ENCODE results near the gene BLVRA.
A peak's percentile ranks its signal among the peaks of the same experiment; 100 is the strongest.

The BLVRA gene

GRCh38 chr7:43764039-43764761 is 5.7 kb downstream of the BLVRA start:
- no peak for TF ChIP-seq RAD21 (IDR thresholded peaks at IDR 0.05; ENCODE audit: low read depth)
- no peak for TF ChIP-seq USF1 (IDR thresholded peaks at IDR 0.05)
- TF ChIP-seq EP300 (IDR thresholded peaks at IDR 0.05; ENCODE audit: borderline replicate concordance), result no peak
- no peak for TF ChIP-seq TCF12 (IDR thresholded peaks at IDR 0.05; ENCODE audit: low read depth)
- no peak for TF ChIP-seq YY1 (IDR thresholded peaks at IDR 0.05; ENCODE audit: low read depth)
- no peak for TF ChIP-seq REST (IDR thresholded peaks at IDR 0.05; ENCODE audit: low read depth)
- 0 out of 2 replicates have a peak, but pooled peaks have one; percentile 15 for TF ChIP-seq NFIC (IDR thresholded peaks at IDR 0.05)
- no peak for TF ChIP-seq CEBPB (IDR thresholded peaks at IDR 0.05)
- no peak for TF ChIP-seq MAX (IDR thresholded peaks at IDR 0.05)
- TF ChIP-seq TAF1 (IDR thresholded peaks at IDR 0.05; ENCODE audit: low read depth), result no peak
- TF ChIP-seq FOXM1 (IDR thresholded peaks at IDR 0.05; ENCODE audit: borderline replicate concordance, low read depth), result no peak
- peak; percentile 89 for TF ChIP-seq EGR1 (IDR thresholded peaks at IDR 0.05)
- TF ChIP-seq TEAD4 (IDR thresholded peaks at IDR 0.05), result 0 out of 2 replicates have a peak, but pooled peaks have one; percentile 9
- no peak for TF ChIP-seq ZBTB7A (IDR thresholded peaks at IDR 0.05; ENCODE audit: low read depth)
- no peak for TF ChIP-seq CREB1 (IDR thresholded peaks at IDR 0.05; ENCODE audit: low read depth)

- no peak for TF ChIP-seq ZBTB7A (IDR thresholded peaks at IDR 0.05; ENCODE audit: low read depth)
- TF ChIP-seq TEAD4 (IDR thresholded peaks at IDR 0.05), result no peak
- TF ChIP-seq TAF1 (IDR thresholded peaks at IDR 0.05; ENCODE audit: low read depth), result no peak
- no peak for TF ChIP-seq YY1 (IDR thresholded peaks at IDR 0.05; ENCODE audit: low read depth)
- no peak for TF ChIP-seq EP300 (IDR thresholded peaks at IDR 0.05; ENCODE audit: borderline replicate concordance)
- no peak for TF ChIP-seq MAX (IDR thresholded peaks at IDR 0.05)
- TF ChIP-seq USF1 (IDR thresholded peaks at IDR 0.05), result no peak
- no peak for TF ChIP-seq FOXM1 (IDR thresholded peaks at IDR 0.05; ENCODE audit: borderline replicate concordance, low read depth)
- no peak for TF ChIP-seq REST (IDR thresholded peaks at IDR 0.05; ENCODE audit: low read depth)
- TF ChIP-seq CREB1 (IDR thresholded peaks at IDR 0.05; ENCODE audit: low read depth), result no peak
- TF ChIP-seq NFIC (IDR thresholded peaks at IDR 0.05), result no peak
- no peak for TF ChIP-seq TCF12 (IDR thresholded peaks at IDR 0.05; ENCODE audit: low read depth)
- no peak for TF ChIP-seq CEBPB (IDR thresholded peaks at IDR 0.05)
- TF ChIP-seq EGR1 (IDR thresholded peaks at IDR 0.05), result no peak
- TF ChIP-seq RAD21 (IDR thresholded peaks at IDR 0.05; ENCODE audit: low read depth), result no peak
These were observed 6.5 kb downstream of the BLVRA start for GRCh38 chr7:43764807-43765491.

- no peak for TF ChIP-seq TCF12 (IDR thresholded peaks at IDR 0.05; ENCODE audit: low read depth)
- no peak for TF ChIP-seq NFIC (IDR thresholded peaks at IDR 0.05)
These were observed 8.1 kb downstream of the BLVRA start for GRCh38 chr7:43766564-43766963.

GRCh38 chr7:43767311-43767710 is 8.8 kb downstream of the BLVRA start:
- no peak for TF ChIP-seq ZBTB7A (IDR thresholded peaks at IDR 0.05; ENCODE audit: low read depth)
- no peak for TF ChIP-seq CEBPB (IDR thresholded peaks at IDR 0.05)
- no peak for TF ChIP-seq EP300 (IDR thresholded peaks at IDR 0.05; ENCODE audit: borderline replicate concordance)
- TF ChIP-seq FOXM1 (IDR thresholded peaks at IDR 0.05; ENCODE audit: borderline replicate concordance, low read depth), result no peak
- no peak for TF ChIP-seq TCF12 (IDR thresholded peaks at IDR 0.05; ENCODE audit: low read depth)
- no peak for TF ChIP-seq NFIC (IDR thresholded peaks at IDR 0.05)
- no peak for TF ChIP-seq RAD21 (IDR thresholded peaks at IDR 0.05; ENCODE audit: low read depth)
- TF ChIP-seq YY1 (IDR thresholded peaks at IDR 0.05; ENCODE audit: low read depth), result no peak
- TF ChIP-seq TEAD4 (IDR thresholded peaks at IDR 0.05), result no peak
- TF ChIP-seq MAX (IDR thresholded peaks at IDR 0.05), result no peak

GRCh38 chr7:43768201-43768886 is 9.9 kb downstream of the BLVRA start:
- TF ChIP-seq USF1 (IDR thresholded peaks at IDR 0.05) (no peak), YY1 (IDR thresholded peaks at IDR 0.05; ENCODE audit: low read depth) (no peak), ZBTB7A (IDR thresholded peaks at IDR 0.05; ENCODE audit: low read depth) (no peak), REST (IDR thresholded peaks at IDR 0.05; ENCODE audit: low read depth) (no peak), CREB1 (IDR thresholded peaks at IDR 0.05; ENCODE audit: low read depth) (no peak), TEAD4 (IDR thresholded peaks at IDR 0.05) (no peak), MAX (IDR thresholded peaks at IDR 0.05) (no peak), EP300 (IDR thresholded peaks at IDR 0.05; ENCODE audit: borderline replicate concordance) (no peak), RAD21 (IDR thresholded peaks at IDR 0.05; ENCODE audit: low read depth) (no peak), FOXM1 (IDR thresholded peaks at IDR 0.05; ENCODE audit: borderline replicate concordance, low read depth) (no peak), TCF12 (IDR thresholded peaks at IDR 0.05; ENCODE audit: low read depth) (no peak), CEBPB (IDR thresholded peaks at IDR 0.05) (no peak), NFIC (IDR thresholded peaks at IDR 0.05) (no peak), TAF1 (IDR thresholded peaks at IDR 0.05; ENCODE audit: low read depth) (no peak), EGR1 (IDR thresholded peaks at IDR 0.05) (no peak)
